ENCODE data around the gene BCL2L11.
"Not testable (repeated sequence)": the region's sequence is repeated elsewhere in the genome, so short reads cannot be mapped to it uniquely, and the experiment has no call there.

The BCL2L11 gene, protein sequence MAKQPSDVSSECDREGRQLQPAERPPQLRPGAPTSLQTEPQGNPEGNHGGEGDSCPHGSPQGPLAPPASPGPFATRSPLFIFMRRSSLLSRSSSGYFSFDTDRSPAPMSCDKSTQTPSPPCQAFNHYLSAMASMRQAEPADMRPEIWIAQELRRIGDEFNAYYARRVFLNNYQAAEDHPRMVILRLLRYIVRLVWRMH

DNA sequence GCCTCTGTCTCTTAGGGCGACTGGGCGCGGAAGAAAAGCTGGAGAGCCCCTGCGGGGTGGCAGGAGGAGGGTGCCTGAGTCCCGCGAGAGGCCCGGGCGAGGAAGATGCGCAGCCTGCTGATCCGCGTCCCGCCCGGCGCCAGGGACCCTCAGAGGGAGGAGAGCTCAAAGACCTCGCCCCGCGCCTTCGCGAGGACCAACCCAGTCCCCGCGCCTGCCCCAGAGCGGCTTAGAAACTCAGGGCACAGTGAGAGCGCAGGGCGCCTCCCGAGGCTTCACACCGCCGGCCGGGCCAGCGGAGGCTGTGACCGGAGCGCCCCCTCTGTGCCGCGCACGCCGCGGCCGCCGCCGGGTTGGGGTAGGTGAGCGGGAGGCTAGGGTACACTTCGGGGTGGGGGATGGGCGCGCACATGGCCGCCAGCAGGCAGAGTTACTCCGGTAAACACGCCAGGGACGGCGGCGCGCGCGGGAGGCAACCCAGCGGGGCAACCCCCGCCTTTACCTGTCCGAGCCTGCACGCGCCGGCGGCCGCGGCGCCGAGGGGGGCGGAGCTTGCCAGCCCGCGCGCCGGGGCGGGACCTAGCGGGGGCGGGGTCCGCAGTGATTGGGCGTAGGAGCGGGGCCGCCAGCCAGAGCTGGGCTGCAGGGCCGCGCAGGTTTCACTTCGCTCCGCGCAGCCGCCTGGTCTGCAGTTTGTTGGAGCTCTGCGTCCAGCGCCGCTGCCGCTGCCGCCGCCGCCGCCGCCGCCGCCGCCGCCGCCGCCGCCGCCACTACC is at the start of gene BCL2L11:
Gene BCL2L11, plus strand, starts transcription at position 662 of the 775 bp plus-strand sequence. CDS start 2,832 bp downstream, outside the sequence.
- DNase-seq (ENCODE audit: low read depth, low spot score) = peak; percentile 92

DNA sequence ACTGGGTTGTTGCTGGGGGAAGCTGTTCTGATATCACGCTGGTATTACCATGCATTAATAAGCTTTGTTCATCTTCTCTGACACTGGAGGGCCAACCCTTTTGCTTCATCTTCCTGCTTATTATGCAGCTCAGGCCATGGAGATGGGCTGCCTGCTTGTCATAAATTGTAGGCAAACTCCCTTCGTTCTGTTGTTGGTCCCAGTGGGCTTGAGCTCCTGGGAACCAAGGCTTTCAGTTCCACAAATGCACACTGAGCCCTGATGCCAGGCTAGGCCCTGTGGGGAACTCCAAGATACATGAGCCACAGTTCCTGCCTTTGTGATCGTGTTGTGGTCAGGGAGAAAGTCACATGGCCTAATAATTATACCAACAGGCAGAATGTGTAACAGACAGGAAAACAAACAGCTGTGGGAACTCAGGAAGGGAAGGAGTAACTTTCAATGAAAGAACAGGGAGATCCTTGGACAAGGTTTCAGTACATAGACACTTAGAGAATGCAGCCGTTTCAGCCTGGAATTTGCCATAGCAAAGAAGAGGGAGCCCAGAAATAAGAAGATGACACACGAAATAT is 49.0 kb upstream of the BCL2L11 start:
- no peak for DNase-seq (ENCODE audit: low read depth, low spot score)

DNA sequence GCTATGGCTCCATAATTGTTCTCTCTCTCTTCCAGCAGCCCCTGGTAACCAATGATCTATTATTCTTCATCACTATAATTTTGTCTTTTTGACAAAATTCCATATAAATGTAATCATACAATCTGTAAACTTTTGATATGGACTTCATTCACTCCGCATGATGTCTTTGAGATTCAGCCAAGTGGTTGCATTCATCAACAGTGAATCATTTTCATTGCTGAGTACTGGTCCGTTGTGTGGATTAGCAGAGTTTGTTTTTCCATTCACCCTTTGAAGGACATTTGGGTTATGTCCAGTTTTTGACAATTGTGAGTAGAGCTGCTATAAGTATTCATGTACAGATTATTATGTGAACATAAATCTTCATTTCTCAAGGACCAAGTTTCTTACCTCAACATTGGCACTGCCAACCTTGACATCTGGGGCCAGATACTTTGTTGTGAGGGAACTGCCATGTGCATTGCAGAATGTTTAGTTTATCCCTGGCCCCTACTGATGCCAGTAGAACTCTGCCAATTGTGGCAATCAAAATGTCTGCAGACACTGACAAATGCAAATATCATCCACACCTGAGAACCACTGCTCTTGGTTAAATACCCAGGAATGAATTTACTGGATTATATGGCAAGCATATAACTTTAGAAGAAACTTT is 48.4 kb upstream of the BCL2L11 start:
- no peak for DNase-seq (ENCODE audit: low read depth, low spot score)

DNA sequence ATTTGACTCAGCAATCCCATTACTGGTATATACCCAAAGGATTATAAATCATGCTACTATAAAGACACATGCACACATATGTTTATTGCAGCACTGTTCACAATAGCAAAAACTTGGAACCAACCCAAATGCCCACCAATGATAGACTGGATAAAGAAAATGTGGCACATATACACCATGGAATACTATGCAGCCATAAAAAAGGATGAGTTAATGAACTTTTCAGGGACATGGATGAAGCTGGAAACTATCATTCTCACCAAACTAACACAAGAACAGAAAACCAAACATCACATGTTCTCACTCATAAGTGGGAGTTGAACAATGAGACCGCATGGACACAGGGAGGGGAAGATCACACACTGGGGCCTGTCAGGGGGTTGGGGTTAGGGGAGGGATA is 38.1 kb upstream of the BCL2L11 start:
- DNase-seq (ENCODE audit: low read depth, low spot score) = not testable (repeated sequence)

DNA sequence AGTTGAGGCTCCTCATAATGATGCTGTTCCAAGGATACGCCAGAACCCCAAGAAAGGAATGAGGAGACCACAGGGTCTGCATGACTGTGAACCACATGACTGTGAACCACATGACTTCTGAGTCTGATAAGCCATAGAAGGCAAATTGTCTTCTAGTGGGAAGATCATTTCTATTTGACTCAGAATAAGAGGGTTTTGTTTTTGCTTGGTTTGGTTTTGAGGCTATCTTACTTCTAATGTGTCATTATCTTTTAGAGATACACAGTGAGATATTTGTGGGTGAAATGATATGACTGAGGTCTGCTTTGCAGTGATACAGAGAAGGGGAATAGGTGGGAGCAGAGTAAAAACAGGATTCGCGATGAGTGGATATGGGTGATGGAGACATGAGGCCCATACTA is 28.9 kb upstream of the BCL2L11 start:
- no peak for DNase-seq (ENCODE audit: low read depth, low spot score)

DNA sequence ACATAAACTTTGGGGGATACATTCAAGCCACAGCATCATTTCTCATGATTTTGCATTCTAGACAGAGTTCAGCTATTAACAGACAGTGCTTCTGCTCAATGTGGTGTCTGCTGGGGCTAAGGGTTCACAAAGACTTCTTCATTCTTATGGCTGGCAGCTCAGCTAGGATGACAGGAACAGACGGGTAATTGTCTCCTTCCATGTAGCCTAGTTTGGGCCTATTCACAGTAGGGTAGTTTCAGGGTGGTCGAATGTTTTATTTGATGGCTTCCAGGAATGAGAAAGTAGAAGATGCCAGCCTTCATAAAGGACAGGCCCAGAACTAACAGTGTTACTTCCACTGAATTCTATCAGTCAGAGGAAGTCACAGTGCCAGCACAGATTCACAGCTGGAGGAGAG is 26.0 kb upstream of the BCL2L11 start:
- DNase-seq (ENCODE audit: low read depth, low spot score) = no peak

DNA sequence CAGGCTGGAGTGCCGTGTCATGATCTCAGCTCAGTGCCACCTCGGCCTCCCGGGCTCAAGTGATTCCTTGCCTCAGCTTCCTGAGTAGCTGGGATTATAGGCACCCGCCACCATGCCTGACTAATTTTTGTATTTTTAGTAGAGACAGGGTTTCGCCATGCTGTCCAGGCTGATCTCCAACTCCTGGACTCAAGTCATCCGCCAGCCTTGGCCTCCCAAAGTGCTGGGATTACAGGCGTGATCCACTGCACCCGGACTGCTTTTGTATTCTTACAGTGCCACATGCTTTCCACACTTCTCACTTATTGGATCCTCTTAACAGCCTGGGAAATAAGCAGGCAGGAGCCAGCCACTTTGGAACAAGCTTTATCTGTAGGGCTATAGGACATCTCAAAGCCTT is 25.3 kb upstream of the BCL2L11 start:
- DNase-seq (ENCODE audit: low read depth, low spot score) = no peak

DNA sequence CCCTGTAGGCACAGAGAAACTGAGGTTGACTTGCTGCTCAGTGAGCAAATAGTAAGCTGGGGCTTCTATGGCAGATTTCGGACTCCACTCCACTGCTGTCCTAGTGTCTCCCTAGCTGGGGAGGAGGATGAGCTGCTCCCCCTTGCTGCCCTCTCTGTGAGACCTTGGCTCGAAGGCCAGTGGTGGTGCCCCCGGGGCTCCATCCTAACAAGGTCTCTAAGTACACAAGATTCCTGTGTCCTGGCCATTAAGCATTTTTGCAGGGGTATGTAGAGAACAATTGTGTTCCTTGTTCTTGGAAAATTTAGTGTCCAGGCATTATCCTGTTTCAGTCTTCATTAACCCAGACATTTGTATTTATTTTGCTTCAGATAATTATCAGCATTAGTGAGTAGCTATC is 21.3 kb upstream of the BCL2L11 start:
- DNase-seq (ENCODE audit: low read depth, low spot score) = peak; percentile 14

DNA sequence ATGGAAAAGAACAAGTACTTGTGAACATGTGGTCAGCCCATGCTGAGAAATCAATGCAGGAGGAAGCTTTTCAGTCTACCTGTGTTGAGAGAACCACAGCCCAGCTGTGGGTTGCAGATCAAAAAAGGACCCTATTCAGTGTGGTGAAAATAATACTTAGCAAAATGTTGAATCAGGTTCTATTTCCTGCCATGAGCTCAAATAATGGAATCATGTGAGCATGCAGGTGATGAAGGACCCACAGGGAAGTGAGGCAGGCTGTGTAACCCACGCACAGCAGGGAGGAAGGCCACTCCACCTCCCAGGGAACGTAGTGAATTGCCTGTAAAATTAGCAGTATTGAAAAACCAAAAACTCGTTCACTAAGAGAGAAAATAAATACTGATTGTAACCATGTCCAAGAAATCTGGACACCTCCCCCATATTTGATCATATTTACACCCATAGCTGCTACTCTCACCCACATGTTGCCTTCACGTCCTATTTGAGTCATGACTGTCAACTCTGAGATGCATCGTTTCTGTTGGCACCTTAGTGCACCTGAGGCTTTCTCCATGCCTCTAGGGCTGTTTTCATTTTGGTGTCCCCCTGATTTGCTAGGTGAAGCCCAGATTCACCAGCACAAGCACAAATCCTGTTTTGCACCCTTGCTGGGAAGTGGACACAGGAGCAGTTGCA is 20.5 kb upstream of the BCL2L11 start:
- DNase-seq (ENCODE audit: low read depth, low spot score) = no peak

DNA sequence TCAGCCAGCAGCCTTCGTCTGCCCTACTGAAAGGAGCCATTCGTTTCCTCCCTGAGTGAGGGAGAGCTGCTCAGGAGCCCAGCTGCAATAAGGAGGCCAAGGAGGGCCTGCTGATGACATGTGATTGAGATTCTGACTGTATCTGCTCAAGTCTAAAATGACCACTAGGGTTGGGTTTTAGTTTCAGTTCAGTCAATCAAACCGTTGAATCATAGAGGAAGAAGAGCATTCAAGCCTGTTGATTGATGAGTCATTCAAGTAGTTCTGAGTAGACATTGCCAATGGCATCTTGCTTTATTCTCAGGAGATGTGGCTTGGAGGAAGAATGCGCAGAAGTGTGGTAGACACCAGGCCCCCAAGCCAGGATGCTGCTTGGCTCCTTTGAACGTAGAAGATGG is 19.9 kb upstream of the BCL2L11 start:
- DNase-seq (ENCODE audit: low read depth, low spot score) = peak; percentile 6

DNA sequence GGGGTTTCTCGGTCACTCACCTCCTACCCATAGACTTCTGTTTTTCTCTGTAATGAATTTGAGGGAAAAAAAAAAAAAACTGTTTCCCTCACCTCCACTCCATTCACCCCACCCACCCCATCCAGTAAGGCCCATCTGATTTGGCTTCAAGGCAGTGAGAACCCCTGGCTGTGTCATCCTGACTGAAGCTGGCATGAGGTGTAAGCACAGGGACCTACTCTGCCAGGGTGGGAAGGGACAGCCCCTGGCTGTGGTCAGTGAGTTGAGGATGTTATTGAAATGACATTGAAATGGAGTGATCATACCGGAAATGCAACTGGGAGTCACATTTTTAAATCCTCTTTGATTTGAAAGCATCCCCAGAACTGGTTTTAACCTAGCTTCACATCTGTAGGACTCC is 19.1 kb upstream of the BCL2L11 start:
- DNase-seq (ENCODE audit: low read depth, low spot score) = no peak

DNA sequence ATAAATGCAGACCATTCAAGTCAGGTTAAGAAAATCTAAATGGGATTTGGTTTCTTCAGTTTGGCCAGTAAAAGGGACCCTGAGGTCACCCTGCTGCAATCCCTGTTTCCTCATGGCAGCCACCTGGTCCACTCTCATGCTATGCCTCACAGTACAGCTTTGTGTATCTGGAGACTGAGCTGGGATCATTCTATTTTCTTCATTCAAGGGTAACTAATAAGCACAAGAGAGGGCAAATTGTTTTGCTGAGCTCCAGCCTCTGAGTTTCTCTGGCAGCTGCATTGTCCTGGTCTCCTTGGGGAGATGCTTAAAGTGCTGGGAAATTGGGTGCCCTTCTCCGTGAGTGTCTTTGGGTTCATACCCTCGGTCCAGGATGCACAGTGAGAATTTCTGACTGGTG is 18.5 kb upstream of the BCL2L11 start:
- no peak for DNase-seq (ENCODE audit: low read depth, low spot score)

DNA sequence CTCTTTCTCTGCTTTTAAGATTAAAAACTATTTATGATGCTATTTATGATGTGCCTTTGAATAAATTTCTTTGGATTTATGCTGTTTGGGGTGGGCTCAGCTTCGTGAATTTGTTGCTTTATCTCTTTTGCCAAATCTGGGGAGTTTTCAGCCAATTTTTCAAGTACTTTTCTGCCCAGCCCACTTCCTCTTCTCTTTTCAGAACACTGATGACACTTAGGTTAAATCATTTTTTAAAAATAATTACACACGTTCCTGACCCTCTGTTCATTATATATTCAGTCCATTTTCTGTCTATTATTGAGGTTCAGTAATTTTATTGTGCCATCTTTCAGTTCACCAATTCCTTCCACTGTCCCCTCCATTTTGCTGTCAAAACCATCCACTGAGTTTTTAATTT is 14.8 kb upstream of the BCL2L11 start:
- no peak for DNase-seq (ENCODE audit: low read depth, low spot score)

DNA sequence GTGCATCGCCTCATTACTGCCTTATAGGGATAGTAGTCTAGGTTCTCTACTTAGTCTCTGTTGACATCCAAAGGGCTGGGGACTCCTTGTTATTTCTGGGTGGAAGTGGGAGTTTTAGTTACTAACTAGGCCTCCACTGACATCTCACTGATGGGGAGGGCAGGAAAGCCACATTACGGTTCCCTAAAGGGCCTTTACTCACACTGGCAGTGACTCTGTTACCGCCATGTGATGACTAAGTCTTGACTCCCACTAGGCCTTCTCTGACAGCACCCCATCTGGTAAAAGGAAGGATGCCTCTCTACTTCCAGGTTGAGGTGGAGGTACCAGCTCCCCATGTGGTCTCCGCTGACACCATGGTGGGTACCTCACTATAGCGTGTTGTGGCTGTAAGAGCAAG is 14.0 kb upstream of the BCL2L11 start:
- no peak for DNase-seq (ENCODE audit: low read depth, low spot score)

DNA sequence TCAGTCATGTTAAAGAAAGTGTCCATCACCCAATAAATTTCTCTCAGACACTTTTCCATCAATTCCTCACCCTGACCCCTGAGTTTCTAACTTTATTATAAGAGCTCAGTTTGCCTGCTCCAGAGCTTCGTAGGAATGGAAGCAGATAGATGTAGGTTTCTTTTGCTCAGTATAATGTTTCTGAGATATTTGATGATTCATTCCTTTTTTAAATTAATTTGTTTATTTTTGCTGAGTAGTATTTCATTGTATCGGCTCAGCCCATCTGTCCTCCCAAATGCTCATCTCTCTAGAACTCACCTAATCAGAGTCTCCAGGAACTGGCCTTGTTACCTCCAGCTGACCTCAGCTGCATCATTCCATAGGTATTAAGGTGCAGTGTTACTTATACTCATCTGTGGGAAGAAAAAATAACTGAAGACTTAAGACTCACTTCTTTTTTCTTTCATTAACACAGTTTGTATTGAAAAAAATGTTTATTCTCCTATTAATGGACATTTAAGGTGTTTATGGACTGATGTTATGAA is 11.9 kb upstream of the BCL2L11 start:
- DNase-seq (ENCODE audit: low read depth, low spot score) = no peak

DNA sequence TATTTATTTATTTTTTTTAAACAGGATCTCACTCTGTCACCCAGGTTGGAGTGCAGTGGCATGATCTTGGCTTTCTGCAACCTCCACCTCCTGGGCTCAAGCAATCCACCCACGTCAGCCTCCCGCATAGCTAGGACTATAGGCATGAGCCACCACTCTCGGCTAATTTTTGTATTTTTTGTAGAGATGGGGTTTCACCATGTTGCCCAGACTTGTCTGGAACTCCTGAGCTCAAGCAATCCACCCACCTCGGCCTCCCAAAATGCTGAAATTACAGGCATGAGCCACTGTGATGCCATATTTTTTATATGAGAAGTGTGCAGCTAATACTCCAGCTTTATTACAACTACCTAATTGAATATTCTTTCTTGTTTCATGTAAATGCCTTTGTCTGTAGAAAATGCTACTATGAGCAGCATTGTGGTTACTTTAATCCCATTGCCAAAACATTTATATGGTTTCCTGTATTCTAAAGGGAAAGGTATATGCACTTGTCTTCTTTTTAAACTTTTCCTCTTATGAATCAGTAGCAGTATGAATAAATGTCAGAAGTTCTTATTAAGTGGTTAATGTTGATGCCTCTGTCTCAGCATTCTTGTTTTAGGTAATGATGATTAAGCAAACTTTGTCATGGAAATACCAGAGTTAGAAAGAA is 9.5 kb upstream of the BCL2L11 start:
- DNase-seq (ENCODE audit: low read depth, low spot score) = no peak

DNA sequence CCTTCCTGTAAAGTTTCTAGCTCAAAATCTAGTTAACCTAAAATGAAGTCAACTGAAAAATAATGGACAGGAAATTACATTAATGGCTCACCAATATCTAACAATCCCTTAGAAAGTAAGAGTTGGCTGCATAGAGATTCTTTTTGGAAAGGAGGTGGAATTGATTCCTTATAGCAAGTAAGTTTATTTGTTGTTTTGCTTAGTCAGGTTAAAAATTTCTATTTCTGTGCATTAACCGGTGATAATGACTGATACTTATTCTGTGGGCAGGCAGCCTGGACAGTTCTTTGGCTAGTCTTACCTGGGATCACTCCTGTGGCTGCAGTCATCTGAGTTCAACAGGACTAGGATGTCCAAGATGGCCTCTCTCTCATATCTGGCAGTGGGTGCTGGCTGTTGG is 6.9 kb upstream of the BCL2L11 start:
- no peak for DNase-seq (ENCODE audit: low read depth, low spot score)

DNA sequence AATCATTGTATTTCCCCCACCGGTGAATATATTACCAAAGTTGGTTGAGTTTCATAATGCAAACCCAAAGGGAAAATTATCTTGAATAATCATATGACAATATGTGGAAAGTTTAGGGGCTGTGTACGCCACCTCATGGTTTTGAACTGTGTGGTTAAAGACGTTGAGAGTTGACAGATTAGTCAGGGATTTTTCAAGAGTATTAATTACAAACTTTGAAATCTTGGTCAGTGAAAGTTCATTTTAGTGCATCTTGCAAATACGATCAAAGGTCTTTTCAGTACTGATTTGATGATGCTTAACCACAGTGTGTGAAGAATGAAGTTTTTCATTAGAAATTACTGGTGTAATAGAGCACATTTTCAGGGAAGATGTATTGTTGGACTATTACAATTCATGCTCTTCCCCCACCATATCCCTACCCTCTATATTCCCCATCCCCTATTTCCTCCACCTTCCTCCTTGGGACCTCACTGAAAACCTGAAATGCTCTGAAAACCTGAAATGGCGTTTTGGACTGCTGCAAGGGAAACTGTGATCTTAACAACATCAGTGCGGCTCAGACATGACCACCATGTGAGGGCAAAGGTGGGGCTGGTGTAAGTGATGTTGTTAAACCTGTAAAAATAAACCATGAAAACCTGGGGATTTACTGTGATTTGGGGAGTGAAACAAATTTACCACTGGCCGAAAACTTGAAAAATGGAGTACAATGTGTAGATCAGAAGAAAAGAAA is 4.5 kb upstream of the BCL2L11 start:
- DNase-seq (ENCODE audit: low read depth, low spot score) = no peak

DNA sequence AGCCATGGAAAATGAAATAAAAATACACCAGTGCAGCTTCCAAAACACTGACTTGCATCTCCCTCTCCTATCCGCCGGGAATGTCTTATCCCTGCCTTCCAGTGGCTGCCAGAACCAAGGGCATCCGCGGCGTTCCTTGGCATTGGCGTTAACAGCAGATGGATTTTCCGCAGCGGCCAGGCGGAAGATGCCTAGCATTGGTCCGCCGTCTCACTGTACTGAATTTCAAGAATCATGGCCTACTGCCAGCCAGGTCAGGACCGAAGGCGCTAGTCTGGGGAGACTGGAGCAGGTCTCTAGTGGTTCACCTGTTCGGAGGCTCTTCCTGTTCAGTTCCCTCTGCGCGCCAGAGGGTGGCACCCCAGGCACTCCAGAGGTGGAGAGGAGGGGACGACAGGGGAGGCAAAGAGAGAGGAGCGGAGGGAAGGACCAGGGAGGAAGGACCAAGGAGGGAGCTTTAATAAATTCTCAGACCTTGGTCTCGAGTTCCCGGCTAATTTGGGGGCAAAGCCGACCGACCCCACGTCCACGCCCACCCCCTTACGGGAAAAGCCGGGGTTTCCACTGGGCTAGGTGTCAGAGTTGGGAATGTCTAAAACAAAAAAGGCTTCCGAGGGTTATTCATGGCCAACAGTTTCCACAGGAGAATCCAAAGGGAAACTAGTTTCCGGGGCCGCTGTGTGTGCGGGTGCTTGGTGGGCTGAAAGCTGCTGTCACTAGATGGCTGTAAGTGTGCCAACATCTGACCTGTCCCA is 3.7 kb upstream of the BCL2L11 start:
- DNase-seq (ENCODE audit: low read depth, low spot score) = peak; percentile 91

Data from ELF-1 (cell line).